Upper lobe of right lung (tissue), 1 donor: ENCODE data around the gene TAS1R1. TPM values are rescaled to one million over a fixed set of nuclear protein-coding genes. Genes with fewer than 3 reads are reported as not detected.

Experiments
- ATAC-seq: fragments of 200-7000 bp; cut with Tn5 transposase; one replicate; pipeline ENCODE4 v1.9.1; 2020; ENCODE audit warnings: mild to moderate bottlenecking, moderate library complexity
- DNase-seq: peaks from one replicate; pipeline ENCODE4 v3.0.0-alpha.2; 2020
- H3K27ac ChIP-seq: fragments of 200-600 bp; one replicate; pipeline ENCODE4 v1.8.0; 2022
- H3K27me3 ChIP-seq: fragments of 200-600 bp; one replicate; pipeline ENCODE4 v1.8.0; 2022; ENCODE audit warnings: mild to moderate bottlenecking
- H3K36me3 ChIP-seq: fragments of 200-600 bp; one replicate; pipeline ENCODE4 v1.8.0; 2022
- H3K4me1 ChIP-seq: fragments of 200-600 bp; one replicate; pipeline ENCODE4 v1.8.0; 2022
- H3K4me3 ChIP-seq: fragments of 200-600 bp; one replicate; pipeline ENCODE4 v1.8.0; 2022; ENCODE audit warnings: mild to moderate bottlenecking
- H3K9me3 ChIP-seq: fragments of 200-600 bp; one replicate; pipeline ENCODE4 v1.8.0; 2022
- intact Hi-C: fragments of 100-400 bp; cut with DNase I; formaldehyde crosslinking; loops from one replicate; pipeline ENCODE4 v1.11.0; 2022
- total RNA-seq: library from RNA; stranded (reverse); fragmentation: NEBNext Ultra II Directional; extraction: Animal tissue kit (Norgen Biotek cat#: 25700); gene quantifications from one replicate; pipeline ENCODE4 v1.2.1, GENCODE V29; 2021
- TF ChIP-seq, protein P1 (sequence below): fragments of 200-600 bp; IDR thresholded peaks from one replicate; pipeline ENCODE4 v1.8.0; 2022; ENCODE audit warnings: antibody characterized with exemption
- donor health status: DM: no; HTN: yes; CAD: no; lungs with severe emphysema.

Gene TAS1R1
- total RNA-seq, 1 donor from 2014 or later = not detected

DNA sequence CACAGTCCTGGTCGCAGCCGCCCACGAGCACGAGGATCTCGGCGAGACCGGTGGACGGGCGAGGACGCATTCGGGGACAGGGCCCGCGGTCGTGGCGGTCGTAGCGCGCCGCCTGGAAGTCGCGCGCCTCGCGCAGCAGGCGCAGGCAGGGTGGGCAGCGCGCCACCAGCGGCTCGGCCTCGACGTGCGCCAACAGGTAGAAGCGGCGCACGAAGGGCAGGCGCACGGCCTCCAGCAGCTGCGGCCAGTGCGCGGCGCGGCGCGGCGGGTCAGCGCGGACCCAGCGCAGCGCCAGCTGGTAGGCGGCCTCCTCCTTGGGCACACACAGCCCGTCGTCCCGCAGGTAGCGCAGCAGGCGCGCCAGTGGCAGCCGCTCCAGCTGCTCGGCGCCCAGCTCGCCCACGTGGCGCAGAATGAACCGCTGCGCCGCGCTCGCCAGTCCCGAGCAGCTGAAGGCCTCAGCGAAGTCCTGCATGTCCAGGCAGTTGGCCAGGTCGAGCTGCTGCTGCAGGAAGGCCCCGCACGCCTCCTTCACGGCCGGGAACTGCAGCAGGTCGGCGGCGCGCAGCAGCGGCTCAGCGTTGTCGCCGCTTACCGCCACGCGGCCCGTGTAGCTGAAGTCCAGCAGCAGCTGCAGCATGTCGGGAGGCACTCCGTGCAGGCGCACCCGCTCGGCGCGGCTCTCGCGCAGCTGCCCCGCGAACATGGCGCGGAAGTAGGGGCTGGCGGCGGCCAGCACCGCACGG is 47.0 kb downstream of the TAS1R1 start:
- intact Hi-C loops = no loop called here
- DNase-seq = peak; percentile 81

DNA sequence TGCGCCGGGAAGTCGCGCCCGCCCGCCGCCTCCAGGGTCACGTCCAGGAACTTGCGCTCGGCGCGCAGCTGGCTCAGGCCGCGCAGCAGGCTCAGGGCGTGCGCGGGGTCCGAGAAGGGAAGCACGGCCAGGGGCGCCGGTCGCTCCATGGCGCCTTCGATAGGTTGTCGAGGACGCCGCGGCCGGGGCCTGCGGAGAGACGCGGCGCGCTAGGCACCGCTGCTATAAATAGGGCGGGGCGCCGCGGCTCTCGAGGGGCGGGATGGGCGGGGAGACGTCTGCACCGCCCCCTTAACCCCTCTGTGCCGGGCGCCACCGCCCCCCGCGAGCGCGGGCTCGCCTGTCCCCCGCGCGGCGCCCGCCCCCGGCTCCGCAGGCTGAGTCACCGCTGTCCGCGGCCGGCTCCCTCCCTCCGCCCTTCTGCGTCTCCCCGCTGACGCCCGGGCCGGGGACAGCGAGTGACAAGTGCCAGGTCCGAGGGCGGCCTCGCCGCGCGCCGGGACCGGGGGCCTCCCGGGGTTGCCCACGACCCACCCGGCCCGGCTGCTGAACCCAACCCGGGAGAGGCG is 47.6 kb downstream of the TAS1R1 start, which contains the start of gene KLHL21:
KLHL21 (minus strand) TSS at position 201 of the 569 bp plus-strand sequence; CDS start at position 149, 52 bp downstream.
- DNase-seq (peak; percentile 95), ATAC-seq (peak; percentile 89)
- Histone ChIP-seq H3K27me3 (no peaks in the 10 kb centered on the region), H3K4me1 (peaks cover 37% of the 10 kb centered on the region), H3K27ac (peak within 1 kb of the TSS; percentile 99), H3K4me3 (peak within 1 kb of the TSS; percentile 81), H3K9me3 (no peaks in the 10 kb centered on the region), H3K36me3 (peaks cover 11% of the 10 kb centered on the region)
- intact Hi-C loops = no loop called here
- TF ChIP-seq, protein P1, sequence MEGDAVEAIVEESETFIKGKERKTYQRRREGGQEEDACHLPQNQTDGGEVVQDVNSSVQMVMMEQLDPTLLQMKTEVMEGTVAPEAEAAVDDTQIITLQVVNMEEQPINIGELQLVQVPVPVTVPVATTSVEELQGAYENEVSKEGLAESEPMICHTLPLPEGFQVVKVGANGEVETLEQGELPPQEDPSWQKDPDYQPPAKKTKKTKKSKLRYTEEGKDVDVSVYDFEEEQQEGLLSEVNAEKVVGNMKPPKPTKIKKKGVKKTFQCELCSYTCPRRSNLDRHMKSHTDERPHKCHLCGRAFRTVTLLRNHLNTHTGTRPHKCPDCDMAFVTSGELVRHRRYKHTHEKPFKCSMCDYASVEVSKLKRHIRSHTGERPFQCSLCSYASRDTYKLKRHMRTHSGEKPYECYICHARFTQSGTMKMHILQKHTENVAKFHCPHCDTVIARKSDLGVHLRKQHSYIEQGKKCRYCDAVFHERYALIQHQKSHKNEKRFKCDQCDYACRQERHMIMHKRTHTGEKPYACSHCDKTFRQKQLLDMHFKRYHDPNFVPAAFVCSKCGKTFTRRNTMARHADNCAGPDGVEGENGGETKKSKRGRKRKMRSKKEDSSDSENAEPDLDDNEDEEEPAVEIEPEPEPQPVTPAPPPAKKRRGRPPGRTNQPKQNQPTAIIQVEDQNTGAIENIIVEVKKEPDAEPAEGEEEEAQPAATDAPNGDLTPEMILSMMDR = no peak

More for the DNA sequence above, 47.0 kb downstream of the TAS1R1 start:
- TF ChIP-seq, protein P1 = no peak
- Histone ChIP-seq H3K9me3 (no peaks in the 10 kb centered on the region), H3K36me3 (peaks cover 18% of the 10 kb centered on the region), H3K27ac (peak overlapping the region; percentile 99), H3K27me3 (no peaks in the 10 kb centered on the region), H3K4me1 (peaks cover 42% of the 10 kb centered on the region), H3K4me3 (peak overlapping the region; percentile 81)
- ATAC-seq = peak; percentile 53

DNA sequence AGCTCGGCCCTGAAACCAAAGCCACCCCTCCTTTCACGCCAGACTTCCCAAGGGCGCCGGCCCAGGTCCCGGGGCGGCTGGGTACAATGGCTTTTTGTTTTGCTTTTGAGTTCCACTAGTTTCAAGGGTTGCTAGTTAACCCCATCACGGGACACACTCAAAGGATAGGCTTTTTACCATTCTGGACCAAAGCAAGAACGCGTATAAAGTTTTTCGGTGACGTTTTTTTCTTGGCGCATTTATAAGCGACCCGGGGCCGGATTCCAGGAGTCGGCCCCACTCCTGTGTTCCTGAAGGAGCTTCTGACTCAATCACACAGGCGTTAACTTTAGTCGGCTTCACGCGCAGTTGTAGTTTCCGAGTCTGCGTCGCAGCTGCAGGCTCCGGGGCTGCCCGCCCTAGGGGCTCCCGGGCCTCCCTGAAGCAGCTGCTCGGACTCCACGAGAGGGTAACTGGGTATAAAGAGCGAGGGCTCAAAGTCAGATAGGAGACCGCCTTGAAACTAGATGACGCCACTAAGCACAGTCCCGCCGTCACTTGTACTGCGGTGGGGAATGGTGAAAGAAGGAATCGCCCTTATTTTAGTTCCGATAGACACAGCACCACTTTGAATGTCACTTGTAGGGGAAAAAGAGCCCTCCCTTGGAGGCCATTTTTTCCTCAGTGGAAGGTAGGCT is 48.3 kb downstream of the TAS1R1 start:
- H3K27me3 ChIP-seq = no peaks in the 10 kb centered on the region
- no peaks in the 10 kb centered on the region for H3K9me3 ChIP-seq
- ATAC-seq (peak; percentile 8), DNase-seq (peak; percentile 81)
- peaks cover 5% of the 10 kb centered on the region for H3K36me3 ChIP-seq
- peak overlapping the region; percentile 81 for H3K4me3 ChIP-seq
- TF ChIP-seq, protein P1 = no peak
- H3K4me1 ChIP-seq = peaks cover 36% of the 10 kb centered on the region
- intact Hi-C loops = no loop called here
- peak overlapping the region; percentile 99 for H3K27ac ChIP-seq

DNA sequence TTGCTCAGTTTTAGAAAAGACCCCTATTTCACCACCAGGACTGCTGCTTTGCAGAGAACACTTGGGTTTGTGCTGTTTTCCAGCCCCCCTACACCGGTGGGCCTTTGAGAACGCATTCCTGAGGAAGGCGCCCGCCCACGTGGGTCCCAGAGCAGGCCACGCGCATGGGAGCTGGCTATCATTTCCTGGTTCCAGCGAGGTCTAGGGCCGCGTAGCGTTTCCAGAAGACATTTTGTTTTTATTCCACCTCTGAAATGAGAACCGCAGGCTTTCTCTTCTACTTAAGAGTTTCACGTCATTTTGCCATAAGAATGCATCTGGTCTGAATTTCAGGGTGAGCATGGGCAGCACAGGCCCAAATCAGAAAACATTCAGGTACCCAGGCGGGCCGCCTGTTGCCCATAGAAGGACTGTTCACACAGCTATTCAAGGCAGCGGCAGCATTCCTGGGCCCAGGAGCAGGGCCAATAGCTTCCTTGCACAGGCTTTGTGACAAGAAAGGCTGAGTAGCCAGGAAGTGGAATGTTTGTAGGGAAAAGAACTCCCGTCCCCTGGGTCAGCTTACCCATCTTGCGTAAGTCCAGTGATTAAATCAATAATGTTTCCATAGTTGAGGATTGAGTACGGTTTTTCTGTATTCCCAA is 48.9 kb downstream of the TAS1R1 start:
- Histone ChIP-seq H3K4me3 (peak overlapping the region; percentile 81), H3K27me3 (no peaks in the 10 kb centered on the region), H3K9me3 (no peaks in the 10 kb centered on the region), H3K27ac (peak overlapping the region; percentile 99), H3K36me3 (no peaks in the 10 kb centered on the region), H3K4me1 (peaks cover 32% of the 10 kb centered on the region)
- DNase-seq (peak; percentile 81), ATAC-seq (peak; percentile 3)
- TF ChIP-seq, protein P1 = no peak
- intact Hi-C loops = no loop called here

DNA sequence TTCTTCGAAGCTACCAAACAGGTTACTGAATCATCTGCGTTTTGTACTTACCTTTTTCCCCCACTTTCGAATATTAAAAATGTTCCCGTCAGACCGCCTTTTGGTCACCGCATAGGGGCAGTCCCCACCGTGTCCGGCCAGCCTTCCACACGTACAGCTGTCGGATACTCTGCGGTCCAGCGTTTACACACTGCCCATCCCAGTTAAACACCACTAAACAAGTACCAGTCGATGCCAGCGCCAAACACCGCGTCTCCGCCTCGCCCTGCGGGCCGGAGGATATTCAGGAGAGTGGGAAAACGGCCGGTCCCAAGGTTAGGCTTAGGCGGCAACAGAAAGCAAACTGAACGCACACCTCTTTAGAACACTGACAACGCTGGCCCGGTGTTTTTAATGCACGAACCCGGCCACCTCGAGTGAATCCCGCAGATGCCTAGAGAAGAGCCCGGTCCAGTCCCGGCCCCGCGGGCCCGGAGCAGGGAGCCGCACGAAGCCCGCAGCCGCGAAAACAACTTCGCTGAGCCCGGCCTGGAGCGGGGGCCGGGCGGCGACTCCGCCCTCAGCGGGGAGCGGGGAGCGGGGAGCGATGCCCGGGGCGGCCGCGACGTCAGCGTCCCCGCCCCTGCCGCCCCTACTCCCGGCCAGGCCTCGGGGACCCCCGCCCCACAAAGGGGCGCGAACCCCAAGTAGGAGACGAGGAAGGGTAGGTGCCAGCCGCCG is 57.7 kb downstream of the TAS1R1 start:
- no peaks in the 10 kb centered on the region for H3K36me3 ChIP-seq
- H3K27me3 ChIP-seq = no peaks in the 10 kb centered on the region
- peak overlapping the region; percentile 91 for H3K27ac ChIP-seq
- DNase-seq (peak; percentile 78), ATAC-seq (peak; percentile 65)
- peak overlapping the region; percentile 85 for H3K4me3 ChIP-seq
- no peaks in the 10 kb centered on the region for H3K9me3 ChIP-seq
- intact Hi-C loops = no loop called here
- TF ChIP-seq, protein P1 = no peak
- peaks cover 9% of the 10 kb centered on the region for H3K4me1 ChIP-seq
